Measurements from ENCODE around the gene RPS18. TPM values are rescaled to one million over a fixed set of nuclear protein-coding genes. Genes with fewer than 3 reads are reported as not detected.

RPS18 gene
- total and polyA plus RNA-seq, 10 of the 15 experiments (the other 5 are each of a cell fraction or from before 2014, with no cell fraction given) = 4,228 to 20,828 (median 7,406) TPM

- no peak for TF ChIP-seq IRF5 (IDR thresholded peaks at IDR 0.05; ENCODE audit: borderline replicate concordance)
- TF ChIP-seq REST (IDR thresholded peaks at IDR 0.05; ENCODE audit: low read depth, low read length) = no peak
- no peak for TF ChIP-seq ZBTB11 (CRISPR knock-in tag; IDR thresholded peaks at IDR 0.05)
- no peak for TF ChIP-seq CEBPB (IDR thresholded peaks at IDR 0.05; ENCODE audit: borderline replicate concordance in 1 of 2, low read depth in 2 of 2, low read length in 2 of 2)
- no peak for TF ChIP-seq USF2 (IDR thresholded peaks at IDR 0.05; ENCODE audit: borderline replicate concordance, low read depth, low read length)
- TF ChIP-seq RFX5 (IDR thresholded peaks at IDR 0.05; ENCODE audit: low read depth, low read length) = no peak
- no peak for TF ChIP-seq ZBTB4 (CRISPR knock-in tag; IDR thresholded peaks at IDR 0.05)
These were observed 45.5 kb downstream of the RPS18 start (continued) for GRCh38 chr6:33317419-33317668.
